Ureter (tissue), 1 donor: Measurements from ENCODE around the gene MEGF6. TPM values are rescaled to one million over a fixed set of nuclear protein-coding genes. Genes with fewer than 3 reads are reported as not detected.

Experiments used
- DNase-seq: peaks from one replicate; pipeline ENCODE4 v3.0.0-alpha.2; 2020; ENCODE audit warnings: low spot score
- total RNA-seq: library from RNA; stranded (reverse); gene quantifications from one replicate; pipeline ENCODE4 v1.2.4, GENCODE V29; 2023
- donor health status: DM: yes; HTN: yes; CAD: no.

MEGF6 gene
- total RNA-seq, 1 donor from 2014 or later, result 22.2 TPM

DNA sequence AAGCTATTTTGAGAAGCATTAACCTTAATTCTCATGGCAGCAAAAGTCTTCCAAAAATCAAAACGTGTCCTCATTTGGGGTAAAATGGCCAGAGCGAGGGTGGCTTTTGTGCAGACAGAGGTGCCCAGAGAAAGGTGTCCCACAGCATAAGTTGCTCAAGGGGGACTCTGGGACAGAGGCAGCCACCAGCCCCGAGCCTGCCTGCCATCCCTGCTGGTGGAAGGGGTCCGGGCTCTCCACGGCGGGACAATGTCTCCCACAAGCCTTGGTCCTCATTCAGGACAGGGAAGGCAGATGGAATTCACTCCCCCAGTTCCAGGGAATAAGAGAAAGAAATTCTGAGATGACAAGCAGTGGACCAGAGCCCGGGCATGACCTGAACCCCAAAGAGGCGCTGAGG is 169.4 kb downstream of the MEGF6 start:
- no peak for DNase-seq

DNA sequence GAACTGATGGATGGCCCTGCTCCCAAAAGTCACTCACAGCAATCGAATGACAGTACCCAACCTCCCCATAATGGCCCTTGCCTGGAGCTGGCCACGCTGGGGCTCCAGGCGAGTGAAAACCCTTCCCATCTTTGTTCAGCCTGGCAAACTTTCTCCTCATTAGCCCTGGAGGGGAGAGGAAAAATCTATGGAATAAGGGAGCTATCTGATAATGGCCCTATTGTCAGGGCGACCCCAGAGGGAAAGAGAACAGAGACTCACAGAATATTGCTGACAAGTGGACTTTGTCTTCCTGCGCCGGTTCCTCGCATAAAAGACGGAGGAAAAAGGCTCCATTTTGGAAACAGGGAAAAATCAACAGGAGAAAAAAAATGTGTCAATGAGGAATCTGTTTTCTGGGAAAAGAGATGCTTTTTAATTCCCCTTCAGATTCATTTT is 169.9 kb downstream of the MEGF6 start:
- no peak for DNase-seq

DNA sequence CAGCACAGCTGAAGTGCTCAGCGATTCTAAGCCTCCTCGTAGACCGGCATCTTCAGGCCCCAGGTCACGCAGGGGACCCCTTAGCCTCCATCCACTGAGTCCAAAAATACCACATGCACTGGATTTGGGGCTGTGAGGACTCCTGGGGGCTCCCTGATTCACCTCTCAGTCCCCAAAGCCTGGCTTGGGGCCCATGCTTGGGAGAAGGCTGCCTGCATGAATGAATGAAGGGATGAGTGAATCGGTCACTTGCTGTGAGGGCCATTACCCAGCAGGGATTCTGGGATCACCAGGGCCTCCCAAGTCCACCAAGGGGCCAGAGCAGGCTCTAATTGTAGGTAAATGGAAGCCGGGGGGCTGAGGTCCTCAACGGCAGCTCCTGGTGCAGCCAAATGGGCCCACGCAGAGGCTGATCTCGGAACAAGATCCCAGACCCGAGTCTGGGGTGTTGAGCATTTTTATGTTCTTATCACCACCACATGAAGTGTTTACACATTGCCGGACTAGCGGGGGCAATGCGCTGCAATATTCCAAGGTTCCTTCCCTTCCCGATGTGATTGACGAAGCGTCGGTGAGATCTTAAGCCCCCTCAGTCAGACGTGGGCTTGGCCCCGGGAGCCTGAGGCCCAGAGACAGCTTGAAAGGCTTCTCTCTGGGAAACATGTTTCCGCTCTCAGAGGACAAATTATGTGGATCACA is 170.4 kb downstream of the MEGF6 start:
- no peak for DNase-seq

DNA sequence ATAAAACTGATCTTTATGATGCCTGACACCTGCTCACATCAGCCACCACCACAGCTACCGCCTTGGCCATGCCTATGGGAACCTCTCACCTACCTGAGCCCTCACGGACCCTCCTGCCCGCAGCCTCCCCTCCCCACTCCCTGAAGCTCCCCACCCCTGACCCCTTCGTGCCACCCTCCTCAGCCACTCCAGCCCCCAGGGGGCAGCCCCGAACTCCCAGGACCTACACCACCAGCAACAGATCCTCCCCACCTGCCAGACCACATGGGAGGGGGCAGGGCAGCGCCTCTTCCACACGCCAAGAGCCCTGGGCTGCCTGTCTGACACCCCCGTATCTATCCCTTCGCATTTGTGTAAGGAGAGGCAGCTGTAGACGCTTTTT is 171.0 kb downstream of the MEGF6 start:
- no peak for DNase-seq

Other genes with a start within 250 kb of the MEGF6 start
- gene ARHGEF16, start 156.8 kb downstream of the MEGF6 start, total RNA-seq, result 28.5 TPM
- 54.7 TPM for gene TPRG1L, start 13.5 kb upstream of the MEGF6 start, total RNA-seq
- 18.3 TPM for gene WRAP73, start 38.6 kb upstream of the MEGF6 start, total RNA-seq
- gene TP73, start 41.0 kb upstream of the MEGF6 start, total RNA-seq, result 3.7 TPM
- gene CCDC27, start 140.9 kb upstream of the MEGF6 start, total RNA-seq, result not detected
- gene SMIM1, start 161.2 kb upstream of the MEGF6 start, total RNA-seq, result 9.6 TPM
- 54.0 TPM for gene LRRC47, start 185.0 kb upstream of the MEGF6 start, total RNA-seq
- 50.2 TPM for gene CEP104, start 245.7 kb upstream of the MEGF6 start, total RNA-seq
- gene DFFB, start 246.0 kb upstream of the MEGF6 start, total RNA-seq, result 6.1 TPM